Heart left ventricle (tissue), 13 donors: Measurements from ENCODE around the gene KCTD5.

Experiments
- POLR2A ChIP-seq, 2 donors: fragments of 450-650 bp; IDR thresholded peaks; one replicate each; pipeline ENCODE4 v1.6.1; 2017; ENCODE audit warnings: antibody characterized with exemption in 2 of 2, mild to moderate bottlenecking in 2 of 2, moderate library complexity in 2 of 2
- TF ChIP-seq, protein P1 (sequence below), 12 donors: fragments of 200-600 bp; sonication (generic) in 4 of 12; IDR thresholded peaks; one replicate each; pipeline versions ENCODE4 v1.5.0 to v1.8.0; 2018 to 2022; ENCODE audit warnings: antibody characterized with exemption in 12 of 12, mild to moderate bottlenecking in 5 of 12
- donor health status: ischemic (EF 13 %, LVEDD 7.1; RV severe dilation, severe dysfunction).
- donor health status: DM: no; HTN: yes; CAD: no.
- donor health status: DM: no; HTN: no; CAD: no.
- donor health status: ischemic (EF 25% LVEDD 6.9; RV normal size, moderate dysfunction).
- donor health status: ischemic (EF 25% LVEDD 5.7; RV mildly dilated, moderate dysfunction).
- donor health status: ischemic (EF 35%, LVEDD 5.7; RV mildly dilated, moderate dysfunction).
- donor health status: nonischemic (EF 11% LVEDD 7.7; RV severe dilation, severe dysfunction).
- donor health status: DM: yes; HTN: yes; CAD: no.
- donor health status: PGD.
- donor health status: ischemic (EF 29% LVEDD 5.4; RV normal size, mild dysfunction).
- donor health status: nonischemic (EF 23%, LVEDD 6.1; RV moderate dilation, normal function).

DNA sequence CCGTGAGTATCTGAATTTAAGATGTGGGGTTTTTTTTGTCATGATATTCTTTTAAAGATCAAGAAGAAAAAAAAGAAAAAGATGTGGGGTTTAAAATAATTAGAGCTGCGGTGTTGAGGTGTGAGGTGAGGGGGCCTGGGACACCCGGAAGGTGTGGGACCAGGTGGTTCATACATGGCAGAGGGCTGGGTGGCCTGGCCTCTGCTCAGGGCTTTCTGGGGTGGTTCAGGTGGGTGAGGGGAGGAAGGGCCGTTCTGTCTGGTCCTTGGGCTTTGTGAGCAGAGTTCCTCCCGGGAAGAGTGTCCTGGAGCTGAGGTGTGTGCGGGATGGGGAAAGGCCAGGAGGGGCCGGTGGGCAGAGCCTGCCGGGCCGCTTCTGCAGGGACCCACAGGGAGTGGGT lies 32.7 kb downstream of the KCTD5 start:
- TF ChIP-seq, protein P1, sequence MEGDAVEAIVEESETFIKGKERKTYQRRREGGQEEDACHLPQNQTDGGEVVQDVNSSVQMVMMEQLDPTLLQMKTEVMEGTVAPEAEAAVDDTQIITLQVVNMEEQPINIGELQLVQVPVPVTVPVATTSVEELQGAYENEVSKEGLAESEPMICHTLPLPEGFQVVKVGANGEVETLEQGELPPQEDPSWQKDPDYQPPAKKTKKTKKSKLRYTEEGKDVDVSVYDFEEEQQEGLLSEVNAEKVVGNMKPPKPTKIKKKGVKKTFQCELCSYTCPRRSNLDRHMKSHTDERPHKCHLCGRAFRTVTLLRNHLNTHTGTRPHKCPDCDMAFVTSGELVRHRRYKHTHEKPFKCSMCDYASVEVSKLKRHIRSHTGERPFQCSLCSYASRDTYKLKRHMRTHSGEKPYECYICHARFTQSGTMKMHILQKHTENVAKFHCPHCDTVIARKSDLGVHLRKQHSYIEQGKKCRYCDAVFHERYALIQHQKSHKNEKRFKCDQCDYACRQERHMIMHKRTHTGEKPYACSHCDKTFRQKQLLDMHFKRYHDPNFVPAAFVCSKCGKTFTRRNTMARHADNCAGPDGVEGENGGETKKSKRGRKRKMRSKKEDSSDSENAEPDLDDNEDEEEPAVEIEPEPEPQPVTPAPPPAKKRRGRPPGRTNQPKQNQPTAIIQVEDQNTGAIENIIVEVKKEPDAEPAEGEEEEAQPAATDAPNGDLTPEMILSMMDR (IDR thresholded peaks at IDR 0.05), result no peak
- TF ChIP-seq POLR2A (IDR thresholded peaks at IDR 0.05), result no peak
